Uterine smooth muscle cell (primary cell): ENCODE results near the gene ANAPC4. TPM values are rescaled to one million over a fixed set of nuclear protein-coding genes. Genes with fewer than 3 reads are reported as not detected.

ENCODE experiments used
- total RNA-seq: library from RNA; depleted of rRNA; stranded (reverse); fragments of >200 nt; gene quantifications from 2 replicates; pipeline ENCODE4 v1.2.3, GENCODE V29; 2014

Gene ANAPC4, protein sequence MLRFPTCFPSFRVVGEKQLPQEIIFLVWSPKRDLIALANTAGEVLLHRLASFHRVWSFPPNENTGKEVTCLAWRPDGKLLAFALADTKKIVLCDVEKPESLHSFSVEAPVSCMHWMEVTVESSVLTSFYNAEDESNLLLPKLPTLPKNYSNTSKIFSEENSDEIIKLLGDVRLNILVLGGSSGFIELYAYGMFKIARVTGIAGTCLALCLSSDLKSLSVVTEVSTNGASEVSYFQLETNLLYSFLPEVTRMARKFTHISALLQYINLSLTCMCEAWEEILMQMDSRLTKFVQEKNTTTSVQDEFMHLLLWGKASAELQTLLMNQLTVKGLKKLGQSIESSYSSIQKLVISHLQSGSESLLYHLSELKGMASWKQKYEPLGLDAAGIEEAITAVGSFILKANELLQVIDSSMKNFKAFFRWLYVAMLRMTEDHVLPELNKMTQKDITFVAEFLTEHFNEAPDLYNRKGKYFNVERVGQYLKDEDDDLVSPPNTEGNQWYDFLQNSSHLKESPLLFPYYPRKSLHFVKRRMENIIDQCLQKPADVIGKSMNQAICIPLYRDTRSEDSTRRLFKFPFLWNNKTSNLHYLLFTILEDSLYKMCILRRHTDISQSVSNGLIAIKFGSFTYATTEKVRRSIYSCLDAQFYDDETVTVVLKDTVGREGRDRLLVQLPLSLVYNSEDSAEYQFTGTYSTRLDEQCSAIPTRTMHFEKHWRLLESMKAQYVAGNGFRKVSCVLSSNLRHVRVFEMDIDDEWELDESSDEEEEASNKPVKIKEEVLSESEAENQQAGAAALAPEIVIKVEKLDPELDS
- 27.6 and 36.7 TPM in 2 replicates for total RNA-seq

GRCh38 chr4:25376754-25377571 is at the start of gene ANAPC4:
TSS of gene ANAPC4 (plus strand) at chr4:25377263. CDS start at chr4:25377428, 165 bp downstream.

Other genes starting within 250 kb of the ANAPC4 start
- 8.2 and 8.5 TPM in 2 replicates for gene SEPSECS, start 216.8 kb upstream of the ANAPC4 start, total RNA-seq
- 28.6 and 54.1 TPM in 2 replicates for gene PI4K2B, start 143.2 kb upstream of the ANAPC4 start, total RNA-seq
- 20.0 and 22.1 TPM in 2 replicates for gene ZCCHC4, start 64.5 kb upstream of the ANAPC4 start, total RNA-seq